ENCODE measurements around the gene PEX14.

DNA sequence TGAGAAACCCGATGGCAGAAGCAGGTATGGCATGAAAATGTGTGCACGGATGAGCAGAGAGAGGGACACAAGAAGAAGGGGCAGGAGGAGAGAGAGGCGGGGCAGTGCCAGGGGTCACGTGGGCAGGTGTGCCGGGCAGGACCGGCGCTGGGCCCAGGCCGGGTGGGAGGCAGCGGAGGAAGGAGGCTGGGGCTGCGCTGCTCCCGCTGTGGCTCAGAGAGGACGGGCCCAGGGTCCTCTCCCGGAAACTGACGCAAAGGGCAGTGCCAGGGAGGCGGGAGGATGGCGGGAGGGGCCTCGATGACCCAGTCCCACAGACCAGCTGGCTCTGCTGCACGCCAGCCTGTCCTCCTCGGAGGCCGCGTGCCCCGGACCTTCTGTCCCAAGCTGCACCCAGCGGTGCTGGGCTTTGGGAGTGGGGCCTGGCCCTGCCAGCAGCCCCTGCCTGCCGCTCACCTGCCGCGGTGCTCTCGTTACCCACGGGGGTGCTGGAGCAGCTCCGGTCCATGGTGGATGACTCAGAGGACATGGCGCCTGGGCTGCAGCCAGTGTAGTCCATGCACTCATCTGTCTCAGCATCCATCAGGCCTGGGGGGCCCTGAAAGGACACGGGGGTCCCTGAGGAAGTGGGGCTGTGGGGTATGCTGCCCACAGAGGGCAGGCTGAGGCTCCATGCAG, 167.8 kb downstream of the PEX14 start:
- TF ChIP-seq SIN3A (IDR thresholded peaks at IDR 0.05; ENCODE audit: borderline replicate concordance, insufficient read depth, low read depth, low read length): no peak
- TF ChIP-seq, protein P1, sequence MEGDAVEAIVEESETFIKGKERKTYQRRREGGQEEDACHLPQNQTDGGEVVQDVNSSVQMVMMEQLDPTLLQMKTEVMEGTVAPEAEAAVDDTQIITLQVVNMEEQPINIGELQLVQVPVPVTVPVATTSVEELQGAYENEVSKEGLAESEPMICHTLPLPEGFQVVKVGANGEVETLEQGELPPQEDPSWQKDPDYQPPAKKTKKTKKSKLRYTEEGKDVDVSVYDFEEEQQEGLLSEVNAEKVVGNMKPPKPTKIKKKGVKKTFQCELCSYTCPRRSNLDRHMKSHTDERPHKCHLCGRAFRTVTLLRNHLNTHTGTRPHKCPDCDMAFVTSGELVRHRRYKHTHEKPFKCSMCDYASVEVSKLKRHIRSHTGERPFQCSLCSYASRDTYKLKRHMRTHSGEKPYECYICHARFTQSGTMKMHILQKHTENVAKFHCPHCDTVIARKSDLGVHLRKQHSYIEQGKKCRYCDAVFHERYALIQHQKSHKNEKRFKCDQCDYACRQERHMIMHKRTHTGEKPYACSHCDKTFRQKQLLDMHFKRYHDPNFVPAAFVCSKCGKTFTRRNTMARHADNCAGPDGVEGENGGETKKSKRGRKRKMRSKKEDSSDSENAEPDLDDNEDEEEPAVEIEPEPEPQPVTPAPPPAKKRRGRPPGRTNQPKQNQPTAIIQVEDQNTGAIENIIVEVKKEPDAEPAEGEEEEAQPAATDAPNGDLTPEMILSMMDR (IDR thresholded peaks at IDR 0.05): no peak
- TF ChIP-seq, protein P2, sequence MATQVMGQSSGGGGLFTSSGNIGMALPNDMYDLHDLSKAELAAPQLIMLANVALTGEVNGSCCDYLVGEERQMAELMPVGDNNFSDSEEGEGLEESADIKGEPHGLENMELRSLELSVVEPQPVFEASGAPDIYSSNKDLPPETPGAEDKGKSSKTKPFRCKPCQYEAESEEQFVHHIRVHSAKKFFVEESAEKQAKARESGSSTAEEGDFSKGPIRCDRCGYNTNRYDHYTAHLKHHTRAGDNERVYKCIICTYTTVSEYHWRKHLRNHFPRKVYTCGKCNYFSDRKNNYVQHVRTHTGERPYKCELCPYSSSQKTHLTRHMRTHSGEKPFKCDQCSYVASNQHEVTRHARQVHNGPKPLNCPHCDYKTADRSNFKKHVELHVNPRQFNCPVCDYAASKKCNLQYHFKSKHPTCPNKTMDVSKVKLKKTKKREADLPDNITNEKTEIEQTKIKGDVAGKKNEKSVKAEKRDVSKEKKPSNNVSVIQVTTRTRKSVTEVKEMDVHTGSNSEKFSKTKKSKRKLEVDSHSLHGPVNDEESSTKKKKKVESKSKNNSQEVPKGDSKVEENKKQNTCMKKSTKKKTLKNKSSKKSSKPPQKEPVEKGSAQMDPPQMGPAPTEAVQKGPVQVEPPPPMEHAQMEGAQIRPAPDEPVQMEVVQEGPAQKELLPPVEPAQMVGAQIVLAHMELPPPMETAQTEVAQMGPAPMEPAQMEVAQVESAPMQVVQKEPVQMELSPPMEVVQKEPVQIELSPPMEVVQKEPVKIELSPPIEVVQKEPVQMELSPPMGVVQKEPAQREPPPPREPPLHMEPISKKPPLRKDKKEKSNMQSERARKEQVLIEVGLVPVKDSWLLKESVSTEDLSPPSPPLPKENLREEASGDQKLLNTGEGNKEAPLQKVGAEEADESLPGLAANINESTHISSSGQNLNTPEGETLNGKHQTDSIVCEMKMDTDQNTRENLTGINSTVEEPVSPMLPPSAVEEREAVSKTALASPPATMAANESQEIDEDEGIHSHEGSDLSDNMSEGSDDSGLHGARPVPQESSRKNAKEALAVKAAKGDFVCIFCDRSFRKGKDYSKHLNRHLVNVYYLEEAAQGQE (IDR thresholded peaks at IDR 0.05; ENCODE audit: insufficient read depth in 1 of 2, low read depth in 2 of 2, low read length in 1 of 2): no peak
- no peak for TF ChIP-seq POLR2AphosphoS5 (IDR thresholded peaks at IDR 0.05; ENCODE audit: low read depth, low read length)
- TF ChIP-seq TCF7L2 (IDR thresholded peaks at IDR 0.05; ENCODE audit: low read depth, low read length): no peak

Data from Panc1 (cell line).